ENCODE data around the gene EMP1. TPM values are rescaled to one million over a fixed set of nuclear protein-coding genes. Genes with fewer than 3 reads are reported as not detected.

Gene EMP1
- total RNA-seq, 6 experiments from 2014 or later, result 217 to 417 (median 356) TPM

- Mint-ChIP-seq H3K9me3 (no peaks in the 10 kb centered on the region), H3K4me3 (no peak overlapping the region), H3K36me3 (ENCODE audit: low read depth) (no peaks in the 10 kb centered on the region), H3K4me1 (ENCODE audit: low read depth) (peaks cover 29% of the 10 kb centered on the region), H3K27ac (no peak overlapping the region), H3K27me3 (ENCODE audit: insufficient read depth) (no peaks in the 10 kb centered on the region; the same call in none of the 2 replicates)
- DNase-seq, result no peak
- TF ChIP-seq CTCF (IDR thresholded peaks at IDR 0.05), result no peak
These were observed 52.4 kb downstream of the EMP1 start for GRCh38 chr12:13248964-13249363.

GRCh38 chr12:13250416-13250815 lies 53.9 kb downstream of the EMP1 start:
- peaks cover 31% of the 10 kb centered on the region for H3K4me1 Mint-ChIP-seq (ENCODE audit: low read depth)
- peak overlapping the region; percentile 47; the same call in 1 of the 2 replicates for H3K27ac Mint-ChIP-seq

GRCh38 chr12:13251521-13251920 lies 55.0 kb downstream of the EMP1 start:
- Mint-ChIP-seq H3K9me3 (no peaks in the 10 kb centered on the region), H3K4me1 (ENCODE audit: low read depth) (peaks cover 40% of the 10 kb centered on the region), H3K27me3 (ENCODE audit: insufficient read depth) (no peaks in the 10 kb centered on the region; the same call in 1 of the 2 replicates), H3K4me3 (no peak overlapping the region), H3K27ac (no peak overlapping the region), H3K36me3 (ENCODE audit: low read depth) (no peaks in the 10 kb centered on the region)
- no peak for DNase-seq
- TF ChIP-seq CTCF (IDR thresholded peaks at IDR 0.05), result no peak

More at GRCh38 chr12:13250416-13250815, 53.9 kb downstream of the EMP1 start:
- H3K9me3 Mint-ChIP-seq, result no peaks in the 10 kb centered on the region
- H3K4me3 Mint-ChIP-seq, result no peak overlapping the region
- no peak for TF ChIP-seq CTCF (IDR thresholded peaks at IDR 0.05)
- H3K36me3 Mint-ChIP-seq (ENCODE audit: low read depth), result no peaks in the 10 kb centered on the region
- no peaks in the 10 kb centered on the region; the same call in 1 of the 2 replicates for H3K27me3 Mint-ChIP-seq (ENCODE audit: insufficient read depth)
- peak; percentile 75 for DNase-seq

- Mint-ChIP-seq H3K27ac (no peak overlapping the region), H3K4me1 (ENCODE audit: low read depth) (peaks cover 40% of the 10 kb centered on the region), H3K36me3 (ENCODE audit: low read depth) (no peaks in the 10 kb centered on the region), H3K27me3 (ENCODE audit: insufficient read depth) (no peaks in the 10 kb centered on the region; the same call in 1 of the 2 replicates), H3K9me3 (no peaks in the 10 kb centered on the region), H3K4me3 (no peak overlapping the region)
- no peak for TF ChIP-seq CTCF (IDR thresholded peaks at IDR 0.05)
- no peak for DNase-seq
These were observed 55.5 kb downstream of the EMP1 start for GRCh38 chr12:13252024-13252423.

- H3K9me3 Mint-ChIP-seq, result no peaks in the 10 kb centered on the region
- no peaks in the 10 kb centered on the region; the same call in 1 of the 2 replicates for H3K27me3 Mint-ChIP-seq (ENCODE audit: insufficient read depth)
- H3K27ac Mint-ChIP-seq, result no peak overlapping the region
- no peaks in the 10 kb centered on the region for H3K36me3 Mint-ChIP-seq (ENCODE audit: low read depth)
- TF ChIP-seq CTCF (IDR thresholded peaks at IDR 0.05), result no peak
- DNase-seq, result no peak
- no peak overlapping the region for H3K4me3 Mint-ChIP-seq
- H3K4me1 Mint-ChIP-seq (ENCODE audit: low read depth), result peaks cover 40% of the 10 kb centered on the region
These were observed 56.1 kb downstream of the EMP1 start for GRCh38 chr12:13252616-13253015.
